HG03520 (cell line): ENCODE data around the gene SUCLG1.
A peak's percentile ranks its signal among the peaks of the same experiment; 100 is the strongest.

ENCODE experiments used
- ATAC-seq: cut with Tn5 transposase; IDR thresholded peaks from one replicate; pipeline ENCODE4 v1.9.1; 2021; ENCODE audit warnings: mild to moderate bottlenecking, moderate library complexity; ENCODE audit not compliant: unreplicated experiment

The SUCLG1 gene

GRCh38 chr2:84467389-84467788, 8.3 kb upstream of the SUCLG1 start:
- no peak for ATAC-seq

GRCh38 chr2:84461310-84461709, 2.2 kb upstream of the SUCLG1 start:
- no peak for ATAC-seq

- no peak for ATAC-seq
These were observed 1.6 kb upstream of the SUCLG1 start for GRCh38 chr2:84460670-84461069.

GRCh38 chr2:84459944-84460429, 907 bp upstream of the SUCLG1 start:
- ATAC-seq = no peak

- peak; percentile 30 for ATAC-seq
These were observed 496 bp downstream of the SUCLG1 start for GRCh38 chr2:84458551-84459017.

GRCh38 chr2:84457686-84458085, 1.4 kb downstream of the SUCLG1 start:
- no peak for ATAC-seq

GRCh38 chr2:84456156-84456555, 2.9 kb downstream of the SUCLG1 start:
- ATAC-seq = no peak

GRCh38 chr2:84454581-84454980, 4.5 kb downstream of the SUCLG1 start:
- no peak for ATAC-seq

- no peak for ATAC-seq
These were observed 6.5 kb downstream of the SUCLG1 start for GRCh38 chr2:84452624-84453023.

GRCh38 chr2:84451579-84451978, 7.5 kb downstream of the SUCLG1 start:
- ATAC-seq = no peak

GRCh38 chr2:84450288-84451227, 8.5 kb downstream of the SUCLG1 start:
- no peak for ATAC-seq

- ATAC-seq = no peak
These were observed 9.4 kb downstream of the SUCLG1 start for GRCh38 chr2:84449711-84450110.

- ATAC-seq = no peak
These were observed 10.0 kb downstream of the SUCLG1 start for GRCh38 chr2:84449055-84449454.

GRCh38 chr2:84443477-84443876, 15.6 kb downstream of the SUCLG1 start:
- ATAC-seq = no peak

- no peak for ATAC-seq
These were observed 16.2 kb downstream of the SUCLG1 start for GRCh38 chr2:84442888-84443287.

GRCh38 chr2:84441505-84441904, 17.6 kb downstream of the SUCLG1 start:
- ATAC-seq = no peak

GRCh38 chr2:84441036-84441435, 18.0 kb downstream of the SUCLG1 start:
- ATAC-seq = no peak

GRCh38 chr2:84435345-84436025, 23.6 kb downstream of the SUCLG1 start:
- no peak for ATAC-seq

- ATAC-seq = no peak
These were observed 29.8 kb downstream of the SUCLG1 start for GRCh38 chr2:84429328-84429727.

GRCh38 chr2:84427235-84428138, 31.6 kb downstream of the SUCLG1 start:
- ATAC-seq = no peak

GRCh38 chr2:84425310-84425709, 33.8 kb downstream of the SUCLG1 start:
- no peak for ATAC-seq
